Loucy (cell line): Measurements from ENCODE around the gene PRKCZ.

Experiments
- CTCF ChIP-seq: fragments of 200-600 bp; sonication (generic); conservative IDR thresholded peaks from 2 replicates; pipeline ENCODE4 v1.5.1; 2014; ENCODE audit warnings: mild to moderate bottlenecking, antibody characterized with exemption, low read length
- EZH2phosphoT487 ChIP-seq: fragments of 200-600 bp; IDR thresholded peaks from 2 replicates; pipeline ENCODE4 v1.6.1; 2018; ENCODE audit warnings: antibody characterized with exemption, mild to moderate bottlenecking, moderate library complexity, borderline replicate concordance

DNA sequence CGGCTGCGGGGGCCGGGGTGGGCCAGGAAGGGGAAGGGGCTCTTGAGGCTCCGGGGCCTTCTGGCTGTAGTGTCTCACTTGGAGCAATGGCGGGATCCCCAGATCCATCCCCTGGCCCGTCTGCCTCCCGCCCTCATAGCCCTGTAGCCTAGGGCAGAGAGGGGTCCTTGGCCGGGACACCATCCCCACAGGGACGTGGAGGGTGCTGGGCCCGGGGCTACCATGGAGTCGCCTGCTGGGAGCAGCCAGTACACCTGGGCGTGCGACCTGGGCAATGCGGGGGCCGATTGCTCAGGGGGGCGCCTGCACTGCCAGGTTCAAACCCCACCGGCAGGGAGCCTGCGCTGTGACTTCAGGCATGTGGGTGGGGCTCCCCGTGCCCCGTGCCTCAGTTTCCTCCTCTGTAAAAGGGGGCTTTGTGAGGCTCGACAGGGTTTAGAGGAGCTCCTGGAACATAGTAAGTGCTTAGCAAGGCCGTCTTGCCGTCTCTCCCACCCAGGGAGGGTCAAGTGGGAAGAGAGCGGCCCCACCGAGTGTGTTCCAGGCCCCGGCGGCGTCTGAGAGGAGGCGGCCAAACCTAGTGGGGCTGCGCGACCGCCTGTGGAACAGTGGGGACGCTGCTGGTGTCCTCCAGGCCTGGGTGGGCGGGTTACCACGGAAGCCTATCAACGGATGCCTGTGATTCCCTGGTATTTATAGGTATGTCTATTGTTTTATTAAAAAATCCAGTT is 20.8 kb downstream of the PRKCZ start:
- TF ChIP-seq CTCF (no peak), EZH2phosphoT487 (no peak)
